Liver (tissue), 9 donors: Measurements from ENCODE around the gene CTSG. TPM values are rescaled to one million over a fixed set of nuclear protein-coding genes. Genes with fewer than 3 reads are reported as not detected.

Experiments used
- DNase-seq: peaks from one replicate; pipeline ENCODE4 v3.0.0-alpha.2; 2017; ENCODE audit warnings: low spot score
- H3K27ac ChIP-seq, 2 donors: one replicate each; pipeline ENCODE4 v1.7.0; 2013; ENCODE audit warnings: inconsistent platforms in 2 of 2, low read length in 2 of 2, control low read depth in 1 of 2, low read depth in 1 of 2, mild to moderate bottlenecking in 1 of 2
- H3K27me3 ChIP-seq, 4 donors: one replicate each; pipeline versions ENCODE4 v1.6.1 to v1.7.0; 2013; ENCODE audit warnings: low read length in 3 of 4, inconsistent platforms in 1 of 4, mild to moderate bottlenecking in 1 of 4, moderate library complexity in 1 of 4; ENCODE audit not compliant: control insufficient read depth in 4 of 4, insufficient read depth in 4 of 4
- H3K36me3 ChIP-seq, 4 donors: one replicate each; pipeline versions ENCODE4 v1.6.1 to v1.7.0; 2013; ENCODE audit warnings: low read length in 3 of 4, mild to moderate bottlenecking in 3 of 4, low read depth in 1 of 4, moderate library complexity in 1 of 4; ENCODE audit not compliant: control insufficient read depth in 4 of 4, insufficient read depth in 3 of 4
- H3K4me1 ChIP-seq, 4 donors: one replicate each; pipeline versions ENCODE4 v1.6.1 to v1.7.0; 2013; ENCODE audit warnings: low read length in 3 of 4, mild to moderate bottlenecking in 3 of 4, moderate library complexity in 1 of 4; ENCODE audit not compliant: control insufficient read depth in 4 of 4, insufficient read depth in 4 of 4
- H3K4me3 ChIP-seq, 3 donors: one replicate each; pipeline versions ENCODE4 v1.6.1 to v1.7.0; 2013; ENCODE audit warnings: low read length in 3 of 3, control low read depth in 1 of 3, low read depth in 1 of 3, mild to moderate bottlenecking in 1 of 3
- H3K9ac ChIP-seq, 2 donors: one replicate each; pipeline ENCODE4 v1.7.0; 2013; ENCODE audit warnings: low read length in 2 of 2, mild to moderate bottlenecking in 2 of 2, moderate library complexity in 2 of 2, control low read depth in 1 of 2, low read depth in 1 of 2
- H3K9me3 ChIP-seq, 4 donors: one replicate each; pipeline versions ENCODE4 v1.6.1 to v1.7.0; 2013; ENCODE audit warnings: low read length in 3 of 4; ENCODE audit not compliant: control insufficient read depth in 4 of 4
- ATF3 ChIP-seq: IDR thresholded peaks from 2 replicates; pipeline ENCODE4 v1.6.1; 2016; ENCODE audit warnings: antibody characterized with exemption
- EGR1 ChIP-seq, 2 donors: IDR thresholded peaks; 2 replicates each; pipeline ENCODE4 v1.6.1; 2016 to 2018; ENCODE audit warnings: antibody characterized with exemption in 2 of 2, low read depth in 2 of 2
- FOXA1 ChIP-seq: IDR thresholded peaks from 2 replicates; pipeline ENCODE4 v1.6.1; 2016; ENCODE audit warnings: antibody characterized with exemption
- FOXA2 ChIP-seq: IDR thresholded peaks from 2 replicates; pipeline ENCODE4 v1.6.1; 2016; ENCODE audit warnings: antibody characterized with exemption
- GABPA ChIP-seq, 2 donors: IDR thresholded peaks in 1 of 2; conservative IDR thresholded peaks in 1 of 2; 2 replicates each; pipeline ENCODE4 v1.6.1; 2016; ENCODE audit warnings: antibody characterized with exemption in 2 of 2, mild to moderate bottlenecking in 1 of 2, moderate library complexity in 1 of 2
- HNF4A ChIP-seq, 2 donors: conservative IDR thresholded peaks; 2 replicates each; pipeline ENCODE4 v1.6.1; 2016; ENCODE audit warnings: antibody characterized with exemption in 2 of 2, mild to moderate bottlenecking in 2 of 2
- HNF4G ChIP-seq: IDR thresholded peaks from 2 replicates; pipeline ENCODE4 v1.6.1; 2016; ENCODE audit warnings: antibody characterized with exemption
- JUND ChIP-seq, 2 donors: IDR thresholded peaks; 2 replicates each; pipeline ENCODE4 v1.6.1; 2016; ENCODE audit warnings: antibody characterized with exemption in 2 of 2
- MAX ChIP-seq: IDR thresholded peaks from 2 replicates; pipeline ENCODE4 v1.6.1; 2016; ENCODE audit warnings: antibody characterized with exemption
- NR2F2 ChIP-seq: IDR thresholded peaks from 2 replicates; pipeline ENCODE4 v1.6.1; 2016; ENCODE audit warnings: antibody characterized with exemption
- RAD21 ChIP-seq, 2 donors: IDR thresholded peaks; 2 replicates each; pipeline ENCODE4 v1.6.1; 2016; ENCODE audit warnings: antibody characterized with exemption in 2 of 2, mild to moderate bottlenecking in 2 of 2
- REST ChIP-seq: IDR thresholded peaks from 2 replicates; pipeline ENCODE4 v1.6.1; 2016; ENCODE audit warnings: antibody characterized with exemption, mild to moderate bottlenecking
- RXRA ChIP-seq, 2 donors: IDR thresholded peaks; 2 replicates each; pipeline ENCODE4 v1.6.1; 2017 to 2018; ENCODE audit warnings: antibody characterized with exemption in 2 of 2, mild to moderate bottlenecking in 1 of 2
- SP1 ChIP-seq: IDR thresholded peaks from 2 replicates; pipeline ENCODE4 v1.6.1; 2018; ENCODE audit warnings: antibody characterized with exemption, mild to moderate bottlenecking
- TAF1 ChIP-seq: conservative IDR thresholded peaks from 2 replicates; pipeline ENCODE4 v1.6.1; 2016; ENCODE audit warnings: antibody characterized with exemption, mild to moderate bottlenecking
- YY1 ChIP-seq: IDR thresholded peaks from 2 replicates; pipeline ENCODE4 v1.6.1; 2016; ENCODE audit warnings: antibody characterized with exemption, mild to moderate bottlenecking
- WGBS: extraction: QIAGEN DNeasy Blood & Tissue Kit; methylation state at CpG from one replicate; pipeline ENCODE4 v1.1.7; 2013; 5-methylcytosine and 5-hydroxymethylcytosine counted together
- polyA plus RNA-seq, 2 donors: library from polyadenylated mRNA; stranded (reverse) in 1 of 2; unstranded in 1 of 2; fragments of 200-250 nt in 1 of 2; fragments of >200 nt in 1 of 2; fragmentation: Nextera tagmentation in 1 of 2; extraction: Ambion mirVana in 1 of 2; gene quantifications; one replicate each; pipeline versions ENCODE4 v1.2.1 to v1.2.3, GENCODE V29; 2013 to 2015
- total RNA-seq, 2 donors: library from RNA; depleted of rRNA; stranded (reverse); fragments of >200 nt; gene quantifications; one replicate each; pipeline ENCODE4 v1.2.3, GENCODE V29; 2014
- TF ChIP-seq, protein P1 (sequence below): IDR thresholded peaks from 2 replicates; pipeline ENCODE4 v1.6.1; 2016; ENCODE audit warnings: antibody characterized with exemption
- TF ChIP-seq, protein P2 (sequence below): fragments of 150-350 bp; IDR thresholded peaks from 2 replicates; pipeline ENCODE4 v1.5.1; 2017; ENCODE audit warnings: improper control_type of control experiment, low read depth, low read length; ENCODE audit not compliant: missing input control
- donor health status: healthy.
- donor health status: healthy.
- donor health status: healthy.
- donor health status: healthy.
- donor health status: healthy.

CTSG gene
- total and polyA plus RNA-seq, 4 donors, result 0.24 to 32.5 (median 1.9) TPM; not detected in 1

DNA sequence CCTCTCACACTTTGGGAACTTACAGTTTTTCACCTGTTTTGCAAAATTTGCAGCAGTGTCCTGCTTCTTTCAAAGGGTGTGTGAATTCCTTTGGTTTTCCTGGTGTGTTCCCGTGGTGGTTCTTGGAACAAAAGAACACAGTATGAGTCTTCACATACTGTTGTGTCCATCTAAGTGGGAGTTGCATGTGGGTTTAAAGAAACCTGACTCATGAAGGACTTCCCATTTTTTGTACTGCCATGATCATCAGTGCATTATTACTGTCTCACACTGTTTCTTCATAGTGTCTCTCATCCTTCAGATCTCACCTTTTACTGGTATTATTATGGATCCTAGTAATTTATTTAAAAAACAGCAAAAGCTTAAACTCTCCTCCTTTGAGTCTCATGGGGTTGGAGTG, 37.2 kb upstream of the CTSG start:
- Histone ChIP-seq H3K4me3 (no peak overlapping the region), H3K9ac (no peak overlapping the region), H3K27me3 (no peaks in the 10 kb centered on the region), H3K9me3 (no peaks in the 10 kb centered on the region), H3K4me1 (no peaks in the 10 kb centered on the region), H3K36me3 (no peaks in the 10 kb centered on the region), H3K27ac (no peak overlapping the region)
- WGBS, result 69% methylated on average over 1 of the region's 1 CpG
- no peak for TF ChIP-seq HNF4G
- TF ChIP-seq EGR1 (IDR thresholded peaks at IDR 0.05; ENCODE audit: low read depth in 2 of 2), result no peak
- TF ChIP-seq RXRA (IDR thresholded peaks at IDR 0.05), result no peak
- no peak for TF ChIP-seq SP1
- no peak for TF ChIP-seq REST
- TF ChIP-seq ATF3, result no peak
- TF ChIP-seq NR2F2, result no peak
- no peak for TF ChIP-seq FOXA2
- TF ChIP-seq, protein P1, sequence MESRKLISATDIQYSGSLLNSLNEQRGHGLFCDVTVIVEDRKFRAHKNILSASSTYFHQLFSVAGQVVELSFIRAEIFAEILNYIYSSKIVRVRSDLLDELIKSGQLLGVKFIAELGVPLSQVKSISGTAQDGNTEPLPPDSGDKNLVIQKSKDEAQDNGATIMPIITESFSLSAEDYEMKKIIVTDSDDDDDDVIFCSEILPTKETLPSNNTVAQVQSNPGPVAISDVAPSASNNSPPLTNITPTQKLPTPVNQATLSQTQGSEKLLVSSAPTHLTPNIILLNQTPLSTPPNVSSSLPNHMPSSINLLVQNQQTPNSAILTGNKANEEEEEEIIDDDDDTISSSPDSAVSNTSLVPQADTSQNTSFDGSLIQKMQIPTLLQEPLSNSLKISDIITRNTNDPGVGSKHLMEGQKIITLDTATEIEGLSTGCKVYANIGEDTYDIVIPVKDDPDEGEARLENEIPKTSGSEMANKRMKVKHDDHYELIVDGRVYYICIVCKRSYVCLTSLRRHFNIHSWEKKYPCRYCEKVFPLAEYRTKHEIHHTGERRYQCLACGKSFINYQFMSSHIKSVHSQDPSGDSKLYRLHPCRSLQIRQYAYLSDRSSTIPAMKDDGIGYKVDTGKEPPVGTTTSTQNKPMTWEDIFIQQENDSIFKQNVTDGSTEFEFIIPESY, result no peak
- no peak for TF ChIP-seq HNF4A (conservative IDR thresholded peaks at IDR 0.05)
- no peak for TF ChIP-seq MAX
- no peak for TF ChIP-seq JUND (IDR thresholded peaks at IDR 0.05)
- TF ChIP-seq GABPA (IDR thresholded peaks at IDR 0.05 in 1 of 2, conservative IDR thresholded peaks at IDR 0.05 in 1 of 2), result no peak
- no peak for TF ChIP-seq FOXA1
- no peak for TF ChIP-seq TAF1
- no peak for TF ChIP-seq YY1
- TF ChIP-seq, protein P2, sequence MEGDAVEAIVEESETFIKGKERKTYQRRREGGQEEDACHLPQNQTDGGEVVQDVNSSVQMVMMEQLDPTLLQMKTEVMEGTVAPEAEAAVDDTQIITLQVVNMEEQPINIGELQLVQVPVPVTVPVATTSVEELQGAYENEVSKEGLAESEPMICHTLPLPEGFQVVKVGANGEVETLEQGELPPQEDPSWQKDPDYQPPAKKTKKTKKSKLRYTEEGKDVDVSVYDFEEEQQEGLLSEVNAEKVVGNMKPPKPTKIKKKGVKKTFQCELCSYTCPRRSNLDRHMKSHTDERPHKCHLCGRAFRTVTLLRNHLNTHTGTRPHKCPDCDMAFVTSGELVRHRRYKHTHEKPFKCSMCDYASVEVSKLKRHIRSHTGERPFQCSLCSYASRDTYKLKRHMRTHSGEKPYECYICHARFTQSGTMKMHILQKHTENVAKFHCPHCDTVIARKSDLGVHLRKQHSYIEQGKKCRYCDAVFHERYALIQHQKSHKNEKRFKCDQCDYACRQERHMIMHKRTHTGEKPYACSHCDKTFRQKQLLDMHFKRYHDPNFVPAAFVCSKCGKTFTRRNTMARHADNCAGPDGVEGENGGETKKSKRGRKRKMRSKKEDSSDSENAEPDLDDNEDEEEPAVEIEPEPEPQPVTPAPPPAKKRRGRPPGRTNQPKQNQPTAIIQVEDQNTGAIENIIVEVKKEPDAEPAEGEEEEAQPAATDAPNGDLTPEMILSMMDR, result no peak
- TF ChIP-seq RAD21 (IDR thresholded peaks at IDR 0.05), result no peak
- no peak for DNase-seq

- Histone ChIP-seq H3K4me1 (no peaks in the 10 kb centered on the region), H3K9ac (no peak overlapping the region), H3K27ac (no peak overlapping the region), H3K4me3 (no peak overlapping the region), H3K36me3 (no peaks in the 10 kb centered on the region), H3K27me3 (no peaks in the 10 kb centered on the region), H3K9me3 (no peaks in the 10 kb centered on the region)
- no peak for DNase-seq
- TF ChIP-seq REST (no peak), RAD21 (IDR thresholded peaks at IDR 0.05) (no peak), EGR1 (IDR thresholded peaks at IDR 0.05; ENCODE audit: low read depth in 2 of 2) (no peak), NR2F2 (no peak)
These were observed 36.1 kb upstream of the CTSG start for GRCh38 chr14:24612196-24612595.
